CD14-positive monocyte (primary cell): ENCODE results near the gene KLHL3. TPM values are rescaled to one million over a fixed set of nuclear protein-coding genes. Genes with fewer than 3 reads are reported as not detected.

Experiments used
- DNase-seq, 3 donors: peaks; one replicate each; pipeline ENCODE4 v3.0.0-alpha.2; 2011 to 2022
- H2AFZ ChIP-seq: 2 replicates; pipeline ENCODE4 v1.6.0; 2012; ENCODE audit warnings: mild to moderate bottlenecking, low read depth, low read length, inconsistent platforms; ENCODE audit not compliant: insufficient read depth, poor library complexity, severe bottlenecking
- H3K27ac ChIP-seq, 2 donors: 1 replicate in 1 of 2; 2 replicates in 1 of 2; pipeline ENCODE4 v1.5.1; 2012 to 2013; ENCODE audit warnings: low read length in 2 of 2, control low read depth in 1 of 2, inconsistent platforms in 1 of 2, low read depth in 1 of 2, mild to moderate bottlenecking in 1 of 2
- H3K27me3 ChIP-seq, 2 donors: one replicate each; pipeline versions ENCODE4 v1.6.0 to v1.6.1; 2011 to 2013; ENCODE audit warnings: low read length in 2 of 2; ENCODE audit not compliant: control insufficient read depth in 2 of 2, insufficient read depth in 2 of 2
- H3K36me3 ChIP-seq, 2 donors: replicated peaks in 1 of 2; 1 replicate in 1 of 2; 2 replicates in 1 of 2; pipeline versions ENCODE4 v1.5.1 to v1.6.1; 2012 to 2013; ENCODE audit warnings: low read length in 2 of 2, control low read depth in 1 of 2, inconsistent platforms in 1 of 2, mild to moderate bottlenecking in 1 of 2; ENCODE audit not compliant: insufficient read depth in 2 of 2, control insufficient read depth in 1 of 2
- H3K4me1 ChIP-seq, 2 donors: 1 replicate in 1 of 2; 2 replicates in 1 of 2; pipeline versions ENCODE4 v1.5.1 to v1.6.1; 2012 to 2013; ENCODE audit warnings: low read length in 2 of 2, control low read depth in 1 of 2, inconsistent platforms in 1 of 2, mild to moderate bottlenecking in 1 of 2, moderate library complexity in 1 of 2; ENCODE audit not compliant: insufficient read depth in 2 of 2, control insufficient read depth in 1 of 2
- H3K4me2 ChIP-seq: replicated peaks from 2 replicates; pipeline ENCODE3; 2012; ENCODE audit warnings: low read length, moderate library complexity, mild to moderate bottlenecking; ENCODE audit not compliant: poor library complexity, severe bottlenecking; ENCODE audit errors: extremely low read depth
- H3K4me3 ChIP-seq, 3 experiments: fragments of 200-600 bp in 1 of 3; sonication (generic) in 1 of 3; replicated peaks in 1 of 3; 1 replicate in 2 of 3; 2 replicates in 1 of 3; pipeline ENCODE4 v1.5.1; 2011 to 2013; ENCODE audit warnings: low read length in 3 of 3, mild to moderate bottlenecking in 3 of 3, control low read depth in 2 of 3, low read depth in 2 of 3, inconsistent platforms in 1 of 3, moderate library complexity in 1 of 3
- H3K79me2 ChIP-seq: 2 replicates; pipeline ENCODE4 v1.6.0; 2012; ENCODE audit warnings: mild to moderate bottlenecking, control low read depth, inconsistent platforms, low read length, moderate library complexity; ENCODE audit not compliant: insufficient read depth
- H3K9ac ChIP-seq: 2 replicates; pipeline ENCODE4 v1.6.0; 2017; ENCODE audit warnings: low read length, mild to moderate bottlenecking; ENCODE audit not compliant: insufficient read depth, poor library complexity, severe bottlenecking
- H3K9me3 ChIP-seq, 2 donors: replicated peaks in 1 of 2; 1 replicate in 1 of 2; 2 replicates in 1 of 2; pipeline versions ENCODE4 v1.5.1 to v1.6.1; 2012 to 2013; ENCODE audit warnings: low read length in 2 of 2, control low read depth in 1 of 2; ENCODE audit not compliant: control insufficient read depth in 1 of 2, insufficient read depth in 1 of 2
- H4K20me1 ChIP-seq: 2 replicates; pipeline ENCODE4 v1.6.0; 2012; ENCODE audit warnings: mild to moderate bottlenecking, low read length, control low read depth, moderate library complexity; ENCODE audit not compliant: insufficient read depth
- H3K27ac Mint-ChIP-seq, 7 donors: one replicate each; pipeline ENCODE4 v1.8.0; 2020; ENCODE audit warnings: mild to moderate bottlenecking in 7 of 7, mixed read lengths in 7 of 7, moderate library complexity in 6 of 7, inconsistent platforms in 2 of 7
- H3K27me3 Mint-ChIP-seq, 3 donors: one replicate each; pipeline ENCODE4 v1.8.0; 2021 to 2022; ENCODE audit warnings: low read depth in 3 of 3, mild to moderate bottlenecking in 3 of 3, mixed read lengths in 3 of 3, moderate library complexity in 3 of 3, inconsistent platforms in 1 of 3
- H3K36me3 Mint-ChIP-seq, 2 donors: one replicate each; pipeline ENCODE4 v1.8.0; 2020; ENCODE audit warnings: mixed read lengths in 2 of 2, inconsistent platforms in 1 of 2, mild to moderate bottlenecking in 1 of 2
- H3K4me1 Mint-ChIP-seq: one replicate; pipeline ENCODE4 v1.8.0; 2020; ENCODE audit warnings: mild to moderate bottlenecking, mixed read lengths
- H3K4me3 Mint-ChIP-seq, 2 donors: one replicate each; pipeline ENCODE4 v1.8.0; 2020; ENCODE audit warnings: mild to moderate bottlenecking in 2 of 2, mixed read lengths in 2 of 2, moderate library complexity in 1 of 2
- H3K9me3 Mint-ChIP-seq, 7 donors: one replicate each; pipeline ENCODE4 v1.8.0; 2020 to 2022; ENCODE audit warnings: mixed read lengths in 7 of 7, mild to moderate bottlenecking in 6 of 7, moderate library complexity in 6 of 7, inconsistent platforms in 2 of 7
- CTCF ChIP-seq: fragments of 200-600 bp; IDR thresholded peaks from one replicate; pipeline ENCODE4 v1.8.0; 2022; ENCODE audit warnings: antibody characterized with exemption, mild to moderate bottlenecking
- WGBS: methylation state at CpG from one replicate; pipeline ENCODE4 v1.1.5; 2013; ENCODE audit warnings: missing lambda C conversion rate; ENCODE audit not compliant: insufficient coverage; 5-methylcytosine and 5-hydroxymethylcytosine counted together
- intact Hi-C, 2 donors: fragments of 100-400 bp; cut with micrococcal nuclease; formaldehyde crosslinking; loops; one replicate each; pipeline versions ENCODE4 v1.15.0 to v1.15.1; 2023
- polyA plus RNA-seq, 3 donors: library from polyadenylated mRNA; depleted of rRNA in 1 of 3; unstranded in 2 of 3; stranded (reverse) in 1 of 3; fragments of 300-500 nt in 2 of 3; fragments of >200 nt in 1 of 3; fragmentation: Illumina TruSeq in 2 of 3; gene quantifications; 1 replicate in 2 of 3; 2 replicates in 1 of 3; pipeline ENCODE4 v1.2.3, GENCODE V29; 2012 to 2021

Gene KLHL3
- polyA plus RNA-seq, 3 donors: 0.71 TPM; not detected in 2

GRCh38 chr5:137602721-137603273 lies 133.1 kb downstream of the KLHL3 start:
- intact Hi-C loops: no loop called here
- peaks cover 29 to 42% (median 33%) of the 10 kb centered on the region in 3 donors for H3K27me3 Mint-ChIP-seq
- WGBS: 93% methylated on average over 2 of the region's 3 CpGs
- no peaks in the 10 kb centered on the region for H3K4me1 ChIP-seq
- peaks cover 13 to 38% of the 10 kb centered on the region in 2 donors for H3K27me3 ChIP-seq
- no peaks in the 10 kb centered on the region for H4K20me1 ChIP-seq
- no peak overlapping the region for H3K4me2 ChIP-seq
- no peaks in the 10 kb centered on the region for H3K79me2 ChIP-seq
- H3K9ac ChIP-seq: no peak overlapping the region
- no peak for DNase-seq
- no peak overlapping the region for H2AFZ ChIP-seq
- no peak for TF ChIP-seq CTCF
- peaks cover 0 to 5% (median 0%) of the 10 kb centered on the region in 7 donors for H3K9me3 Mint-ChIP-seq
- H3K9me3 ChIP-seq: no peaks in the 10 kb centered on the region
- H3K4me1 Mint-ChIP-seq: peaks cover 5% of the 10 kb centered on the region
- H3K36me3 Mint-ChIP-seq: no peaks in the 10 kb centered on the region
- H3K27ac Mint-ChIP-seq: no peak overlapping the region
- H3K4me3 ChIP-seq: no peak overlapping the region
- no peaks in the 10 kb centered on the region for H3K36me3 ChIP-seq
- H3K27ac ChIP-seq: no peak overlapping the region
- no peak overlapping the region for H3K4me3 Mint-ChIP-seq

GRCh38 chr5:137600721-137601360 lies 135.0 kb downstream of the KLHL3 start:
- TF ChIP-seq CTCF: no peak
- no peak overlapping the region for H3K4me3 Mint-ChIP-seq
- no peaks in the 10 kb centered on the region for H3K4me1 ChIP-seq
- H3K4me1 Mint-ChIP-seq: peaks cover 5% of the 10 kb centered on the region
- no peaks in the 10 kb centered on the region for H3K9me3 ChIP-seq
- H3K27ac ChIP-seq: no peak overlapping the region
- H3K9ac ChIP-seq: no peak overlapping the region
- intact Hi-C loops: no loop called here
- no peaks in the 10 kb centered on the region for H4K20me1 ChIP-seq
- H3K27ac Mint-ChIP-seq: no peak overlapping the region
- H3K9me3 Mint-ChIP-seq: peaks cover 0 to 5% (median 0%) of the 10 kb centered on the region in 7 donors
- no peaks in the 10 kb centered on the region for H3K36me3 Mint-ChIP-seq
- DNase-seq: no peak
- H3K4me3 ChIP-seq: no peak overlapping the region
- no CpG with 5 or more reads among the region's 6 CpGs for WGBS
- H3K79me2 ChIP-seq: no peaks in the 10 kb centered on the region
- H3K36me3 ChIP-seq: no peaks in the 10 kb centered on the region
- H3K4me2 ChIP-seq: no peak overlapping the region
- peaks cover 23 to 45% of the 10 kb centered on the region in 2 donors for H3K27me3 ChIP-seq
- H3K27me3 Mint-ChIP-seq: peaks cover 33 to 52% (median 41%) of the 10 kb centered on the region in 3 donors
- H2AFZ ChIP-seq: no peak overlapping the region
